Fibroblast of mammary gland (primary cell): ENCODE results near the gene EGR2.

ENCODE experiments used
- DNase-seq: peaks from one replicate; pipeline ENCODE4 v3.0.0-alpha.2; 2010; ENCODE audit warnings: low read depth
- H3K4me3 ChIP-seq: 2 replicates; pipeline ENCODE4 v1.5.1; 2011; ENCODE audit warnings: low read depth, mild to moderate bottlenecking, low read length, moderate library complexity; ENCODE audit not compliant: control insufficient read depth
- TF ChIP-seq, protein P1 (sequence below): conservative IDR thresholded peaks from 2 replicates; pipeline ENCODE4 v1.5.1; 2011; ENCODE audit warnings: low read depth, low read length, inconsistent platforms; ENCODE audit not compliant: control insufficient read depth, insufficient read depth

The EGR2 gene

DNA sequence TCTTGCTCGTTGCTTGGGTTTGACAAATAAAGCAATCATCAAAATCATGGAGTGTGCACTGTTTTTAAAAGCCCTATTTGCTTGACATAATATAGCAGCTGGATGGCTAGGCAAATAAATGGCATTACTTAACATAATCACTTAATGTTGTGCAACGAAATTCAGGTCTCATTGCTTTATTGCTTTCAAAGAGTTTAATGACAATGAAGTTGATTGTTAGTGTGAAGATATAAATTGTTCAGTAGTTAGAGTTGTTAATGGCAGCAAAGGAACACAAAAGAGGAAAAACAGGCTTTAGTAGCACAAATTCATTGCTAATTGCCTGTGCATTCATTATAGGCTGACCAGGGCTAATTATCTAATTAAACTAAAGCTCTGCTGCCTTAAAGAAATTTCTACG is 19.3 kb downstream of the EGR2 start:
- H3K4me3 ChIP-seq = no peak overlapping the region
- no peak for DNase-seq
- TF ChIP-seq, protein P1, sequence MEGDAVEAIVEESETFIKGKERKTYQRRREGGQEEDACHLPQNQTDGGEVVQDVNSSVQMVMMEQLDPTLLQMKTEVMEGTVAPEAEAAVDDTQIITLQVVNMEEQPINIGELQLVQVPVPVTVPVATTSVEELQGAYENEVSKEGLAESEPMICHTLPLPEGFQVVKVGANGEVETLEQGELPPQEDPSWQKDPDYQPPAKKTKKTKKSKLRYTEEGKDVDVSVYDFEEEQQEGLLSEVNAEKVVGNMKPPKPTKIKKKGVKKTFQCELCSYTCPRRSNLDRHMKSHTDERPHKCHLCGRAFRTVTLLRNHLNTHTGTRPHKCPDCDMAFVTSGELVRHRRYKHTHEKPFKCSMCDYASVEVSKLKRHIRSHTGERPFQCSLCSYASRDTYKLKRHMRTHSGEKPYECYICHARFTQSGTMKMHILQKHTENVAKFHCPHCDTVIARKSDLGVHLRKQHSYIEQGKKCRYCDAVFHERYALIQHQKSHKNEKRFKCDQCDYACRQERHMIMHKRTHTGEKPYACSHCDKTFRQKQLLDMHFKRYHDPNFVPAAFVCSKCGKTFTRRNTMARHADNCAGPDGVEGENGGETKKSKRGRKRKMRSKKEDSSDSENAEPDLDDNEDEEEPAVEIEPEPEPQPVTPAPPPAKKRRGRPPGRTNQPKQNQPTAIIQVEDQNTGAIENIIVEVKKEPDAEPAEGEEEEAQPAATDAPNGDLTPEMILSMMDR = no peak

DNA sequence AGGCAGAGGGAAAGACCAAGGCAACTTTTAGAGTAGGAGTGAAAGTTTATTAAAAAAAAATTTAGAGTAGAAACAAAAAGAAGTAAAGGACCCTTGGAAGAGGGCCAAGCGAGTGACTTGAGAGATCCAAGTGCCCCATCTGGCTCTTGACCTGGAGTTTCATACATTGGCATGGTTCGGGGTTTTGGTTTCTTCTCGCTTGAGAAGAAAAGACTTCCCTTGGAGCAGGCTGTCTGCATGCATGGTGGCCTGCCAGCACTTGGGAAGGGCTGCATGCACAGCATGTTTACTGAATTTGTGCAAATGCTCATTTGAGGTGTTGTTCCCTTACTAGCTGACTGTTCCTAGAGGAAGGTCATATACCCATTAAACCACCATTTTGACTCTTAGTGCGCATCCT is 20.4 kb downstream of the EGR2 start:
- no peak for DNase-seq
- TF ChIP-seq, protein P1 = no peak

DNA sequence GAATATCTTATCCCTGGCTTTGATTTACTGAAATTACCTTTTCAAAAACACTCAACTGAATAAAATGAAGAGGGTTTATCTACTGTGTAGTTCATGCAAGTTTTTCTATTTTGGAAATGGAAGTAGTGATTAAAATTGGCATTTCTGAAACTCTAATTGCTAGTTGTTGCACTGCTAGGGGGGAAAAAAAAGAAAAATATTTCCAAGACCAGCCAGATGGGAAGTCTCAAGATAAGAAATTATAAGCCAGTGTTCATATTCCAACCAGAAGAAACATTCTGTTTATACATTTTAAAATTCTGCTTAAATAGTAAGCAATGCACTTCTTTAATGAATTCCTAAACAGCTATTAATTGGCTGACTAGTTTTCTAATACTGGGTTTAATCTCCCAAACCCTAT is 21.1 kb downstream of the EGR2 start:
- no peak overlapping the region for H3K4me3 ChIP-seq
- TF ChIP-seq, protein P1 = no peak
- no peak for DNase-seq

More for the DNA sequence above, 20.4 kb downstream of the EGR2 start:
- H3K4me3 ChIP-seq = no peak overlapping the region

DNA sequence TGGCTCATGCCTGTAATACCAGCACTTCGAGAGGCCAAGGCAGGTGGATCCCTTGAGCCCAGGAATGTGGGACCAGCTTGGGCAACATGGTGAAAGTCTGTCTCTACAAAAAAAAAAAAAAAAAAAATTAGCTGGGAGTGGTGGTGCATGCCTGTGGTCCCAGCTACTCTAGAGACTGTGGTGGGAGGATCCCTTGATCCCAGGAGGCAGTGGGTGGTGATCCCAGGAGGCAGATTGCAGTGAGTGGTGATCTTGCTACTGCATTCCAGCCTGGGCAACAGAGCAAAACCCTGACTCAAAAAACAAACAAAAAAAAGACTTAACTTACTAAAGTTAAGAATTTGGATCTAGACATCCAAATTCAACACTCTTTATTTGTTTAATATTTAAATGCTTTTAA is 21.9 kb downstream of the EGR2 start:
- no peak overlapping the region for H3K4me3 ChIP-seq
- TF ChIP-seq, protein P1 = no peak
- DNase-seq = no peak

DNA sequence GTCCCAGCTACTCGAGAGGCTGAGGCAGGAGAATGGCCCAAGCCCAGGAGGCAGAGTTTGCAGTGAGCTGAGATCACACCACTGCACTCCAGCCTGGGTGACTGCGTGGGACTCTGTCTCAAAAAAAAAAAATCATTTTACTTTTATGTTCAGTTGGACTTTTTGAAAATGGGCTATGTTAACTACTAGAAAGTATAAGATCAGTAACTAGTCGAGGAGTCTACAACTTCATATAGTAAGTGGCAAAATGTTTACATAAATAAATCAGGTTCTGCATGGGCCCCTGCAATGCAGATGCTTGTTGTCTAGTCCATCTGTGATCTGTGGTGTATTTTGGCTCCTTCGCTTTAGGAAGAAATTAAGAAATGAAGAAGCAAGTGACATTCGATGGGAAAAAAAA is 23.9 kb downstream of the EGR2 start:
- H3K4me3 ChIP-seq = no peak overlapping the region
- DNase-seq = no peak
- TF ChIP-seq, protein P1 = no peak

DNA sequence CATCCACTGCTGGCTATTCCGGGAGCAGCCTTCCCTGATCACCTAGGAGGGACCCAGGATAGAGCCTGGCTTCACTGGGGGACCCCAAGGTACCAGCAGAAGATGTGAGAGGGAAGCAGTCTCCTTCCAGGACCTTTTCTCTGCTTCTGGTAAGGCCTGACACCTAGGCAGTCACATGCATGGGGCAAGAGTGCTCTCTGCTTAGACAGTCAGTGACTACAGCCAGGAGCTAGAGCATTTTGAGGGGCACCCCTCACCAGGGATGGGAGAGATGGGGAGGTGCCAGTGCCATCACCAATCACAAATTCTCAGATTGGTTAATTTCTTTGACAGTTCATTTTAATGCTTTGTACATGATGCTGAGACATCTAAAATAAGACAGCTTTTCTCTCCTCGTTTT is 25.6 kb downstream of the EGR2 start:
- H3K4me3 ChIP-seq = no peak overlapping the region
- no peak for DNase-seq
- TF ChIP-seq, protein P1 = no peak

DNA sequence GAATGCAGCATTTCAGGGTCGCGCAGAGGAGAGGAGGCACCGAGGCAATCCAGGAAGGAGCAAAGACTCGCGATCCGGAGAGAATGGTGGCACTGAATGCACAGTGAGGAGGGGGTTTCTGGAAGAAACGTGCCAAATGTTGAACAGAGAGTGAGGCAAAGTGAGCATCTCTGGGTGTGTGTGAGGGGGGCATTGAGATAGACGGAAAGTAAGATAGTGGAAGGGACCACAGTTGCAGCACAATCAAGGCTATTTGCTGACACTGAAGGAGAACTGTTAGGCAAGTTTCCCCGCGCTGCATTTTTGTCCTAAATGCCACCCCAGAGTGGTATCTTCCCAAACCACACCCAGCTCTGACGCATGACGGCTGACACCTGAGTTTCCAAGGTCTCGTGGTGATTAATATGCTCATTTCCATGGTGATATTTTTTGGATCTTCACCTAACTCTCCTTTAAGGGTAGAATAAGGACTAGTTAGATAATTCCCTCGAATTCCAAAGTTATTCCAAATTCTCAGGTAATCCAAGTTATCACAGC is 26.1 kb downstream of the EGR2 start:
- H3K4me3 ChIP-seq = no peak overlapping the region
- TF ChIP-seq, protein P1 = no peak
- no peak for DNase-seq
